ENCODE measurements around the gene CFAP58. TPM values are rescaled to one million over a fixed set of nuclear protein-coding genes. Genes with fewer than 3 reads are reported as not detected.

CFAP58 gene
- total RNA-seq, 1 donor: 0.10 TPM

GRCh38 chr10:104318326-104318725, 35.3 kb upstream of the CFAP58 start:
- no peak overlapping the region for H3K4me3 ChIP-seq (ENCODE audit: low read length)
- peaks cover 59% of the 10 kb centered on the region for H3K4me1 ChIP-seq (ENCODE audit: insufficient read depth, low read length)
- H3K9me3 ChIP-seq (ENCODE audit: low read depth, low read length): no peaks in the 10 kb centered on the region
- H3K27me3 ChIP-seq (ENCODE audit: insufficient read depth, low read length): no peaks in the 10 kb centered on the region

GRCh38 chr10:104318810-104319741, 34.6 kb upstream of the CFAP58 start:
- Histone ChIP-seq H3K9me3 (ENCODE audit: low read depth, low read length) (no peaks in the 10 kb centered on the region), H3K27me3 (ENCODE audit: insufficient read depth, low read length) (no peaks in the 10 kb centered on the region), H3K4me3 (ENCODE audit: low read length) (no peak overlapping the region), H3K4me1 (ENCODE audit: insufficient read depth, low read length) (peaks cover 66% of the 10 kb centered on the region)

GRCh38 chr10:104321226-104321625, 32.4 kb upstream of the CFAP58 start:
- Histone ChIP-seq H3K4me1 (ENCODE audit: insufficient read depth, low read length) (peaks cover 88% of the 10 kb centered on the region), H3K4me3 (ENCODE audit: low read length) (no peak overlapping the region), H3K9me3 (ENCODE audit: low read depth, low read length) (no peaks in the 10 kb centered on the region), H3K27me3 (ENCODE audit: insufficient read depth, low read length) (no peaks in the 10 kb centered on the region)

GRCh38 chr10:104321725-104322415, 31.8 kb upstream of the CFAP58 start:
- Histone ChIP-seq H3K4me3 (ENCODE audit: low read length) (no peak overlapping the region), H3K9me3 (ENCODE audit: low read depth, low read length) (no peaks in the 10 kb centered on the region), H3K4me1 (ENCODE audit: insufficient read depth, low read length) (peaks cover 94% of the 10 kb centered on the region), H3K27me3 (ENCODE audit: insufficient read depth, low read length) (no peaks in the 10 kb centered on the region)

GRCh38 chr10:104322416-104322782, 31.2 kb upstream of the CFAP58 start:
- no peaks in the 10 kb centered on the region for H3K27me3 ChIP-seq (ENCODE audit: insufficient read depth, low read length)
- no peak overlapping the region for H3K4me3 ChIP-seq (ENCODE audit: low read length)
- H3K4me1 ChIP-seq (ENCODE audit: insufficient read depth, low read length): peaks cover 99% of the 10 kb centered on the region
- no peaks in the 10 kb centered on the region for H3K9me3 ChIP-seq (ENCODE audit: low read depth, low read length)

- Histone ChIP-seq H3K4me1 (ENCODE audit: insufficient read depth, low read length) (peaks cover 100% of the 10 kb centered on the region), H3K9me3 (ENCODE audit: low read depth, low read length) (no peaks in the 10 kb centered on the region), H3K4me3 (ENCODE audit: low read length) (no peak overlapping the region), H3K27me3 (ENCODE audit: insufficient read depth, low read length) (no peaks in the 10 kb centered on the region)
Observed at GRCh38 chr10:104323085-104323484, 30.5 kb upstream of the CFAP58 start.

- Histone ChIP-seq H3K9me3 (ENCODE audit: low read depth, low read length) (no peaks in the 10 kb centered on the region), H3K4me3 (ENCODE audit: low read length) (no peak overlapping the region), H3K27me3 (ENCODE audit: insufficient read depth, low read length) (no peaks in the 10 kb centered on the region), H3K4me1 (ENCODE audit: insufficient read depth, low read length) (peaks cover 100% of the 10 kb centered on the region)
Observed at GRCh38 chr10:104323760-104324201, 29.9 kb upstream of the CFAP58 start.

GRCh38 chr10:104324221-104324686, 29.4 kb upstream of the CFAP58 start:
- Histone ChIP-seq H3K27me3 (ENCODE audit: insufficient read depth, low read length) (no peaks in the 10 kb centered on the region), H3K4me1 (ENCODE audit: insufficient read depth, low read length) (peaks cover 100% of the 10 kb centered on the region), H3K4me3 (ENCODE audit: low read length) (no peak overlapping the region), H3K9me3 (ENCODE audit: low read depth, low read length) (no peaks in the 10 kb centered on the region)

GRCh38 chr10:104324931-104325330, 28.7 kb upstream of the CFAP58 start:
- H3K27me3 ChIP-seq (ENCODE audit: insufficient read depth, low read length): no peaks in the 10 kb centered on the region
- H3K4me3 ChIP-seq (ENCODE audit: low read length): no peak overlapping the region
- H3K9me3 ChIP-seq (ENCODE audit: low read depth, low read length): no peaks in the 10 kb centered on the region
- H3K4me1 ChIP-seq (ENCODE audit: insufficient read depth, low read length): peaks cover 100% of the 10 kb centered on the region

GRCh38 chr10:104325436-104326435, 27.9 kb upstream of the CFAP58 start:
- no peaks in the 10 kb centered on the region for H3K9me3 ChIP-seq (ENCODE audit: low read depth, low read length)
- H3K27me3 ChIP-seq (ENCODE audit: insufficient read depth, low read length): no peaks in the 10 kb centered on the region
- H3K4me3 ChIP-seq (ENCODE audit: low read length): no peak overlapping the region
- peaks cover 100% of the 10 kb centered on the region for H3K4me1 ChIP-seq (ENCODE audit: insufficient read depth, low read length)

GRCh38 chr10:104326991-104327610, 26.5 kb upstream of the CFAP58 start:
- no peaks in the 10 kb centered on the region for H3K9me3 ChIP-seq (ENCODE audit: low read depth, low read length)
- H3K4me3 ChIP-seq (ENCODE audit: low read length): no peak overlapping the region
- peaks cover 100% of the 10 kb centered on the region for H3K4me1 ChIP-seq (ENCODE audit: insufficient read depth, low read length)
- no peaks in the 10 kb centered on the region for H3K27me3 ChIP-seq (ENCODE audit: insufficient read depth, low read length)

- Histone ChIP-seq H3K4me1 (ENCODE audit: insufficient read depth, low read length) (peaks cover 100% of the 10 kb centered on the region), H3K4me3 (ENCODE audit: low read length) (no peak overlapping the region), H3K27me3 (ENCODE audit: insufficient read depth, low read length) (no peaks in the 10 kb centered on the region), H3K9me3 (ENCODE audit: low read depth, low read length) (no peaks in the 10 kb centered on the region)
Observed at GRCh38 chr10:104327745-104328645, 25.6 kb upstream of the CFAP58 start.

- Histone ChIP-seq H3K27me3 (ENCODE audit: insufficient read depth, low read length) (no peaks in the 10 kb centered on the region), H3K9me3 (ENCODE audit: low read depth, low read length) (no peaks in the 10 kb centered on the region), H3K4me3 (ENCODE audit: low read length) (peak overlapping the region; percentile 5), H3K4me1 (ENCODE audit: insufficient read depth, low read length) (peaks cover 100% of the 10 kb centered on the region)
Observed at GRCh38 chr10:104328646-104328895, 25.1 kb upstream of the CFAP58 start.

Data from mononuclear cell (primary cell).